Epidermal melanocyte (primary cell): ENCODE data around the gene RAD1.

ENCODE experiments used
- DNase-seq: peaks from one replicate; pipeline ENCODE4 v3.0.0; 2011; ENCODE audit warnings: low spot score; ENCODE audit not compliant: insufficient read length

Gene RAD1

DNA sequence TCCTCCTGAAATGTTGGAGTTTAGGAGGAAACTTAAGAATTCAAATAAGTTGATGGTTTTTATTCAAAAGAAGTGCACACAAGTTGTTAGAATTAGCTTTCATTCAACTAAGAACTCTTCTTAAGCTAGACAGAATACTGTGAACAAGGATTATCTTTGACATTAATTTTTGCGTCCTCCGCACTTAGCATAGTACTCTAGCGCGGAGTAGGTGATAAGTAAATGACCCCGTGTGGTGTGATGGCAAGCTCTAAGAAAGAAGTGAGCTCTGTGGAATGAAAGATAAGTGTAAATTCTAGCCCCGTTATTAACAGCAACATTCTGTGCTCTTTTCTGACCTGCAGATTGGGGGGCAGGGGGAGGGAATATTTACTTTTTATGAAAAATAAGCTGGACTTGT is 1.2 kb upstream of the RAD1 start:
- DNase-seq, result no peak

DNA sequence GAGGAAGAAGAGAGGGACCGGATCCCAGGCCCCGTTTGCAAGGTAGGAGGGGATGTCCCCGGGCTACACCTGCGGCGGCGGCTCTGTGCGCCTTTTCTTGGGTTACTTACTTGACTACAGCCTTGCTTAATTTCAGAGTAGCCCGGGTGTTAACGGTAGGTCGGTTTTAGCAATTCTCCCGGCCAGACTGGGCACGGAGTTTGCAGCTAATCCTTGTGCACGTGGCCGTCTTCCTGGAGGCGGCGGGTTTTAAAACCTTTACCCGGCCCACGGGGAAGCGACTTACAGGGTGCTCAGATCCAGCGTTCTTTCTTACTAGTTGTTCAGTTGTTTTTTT is 520 bp upstream of the RAD1 start:
- no peak for DNase-seq

DNA sequence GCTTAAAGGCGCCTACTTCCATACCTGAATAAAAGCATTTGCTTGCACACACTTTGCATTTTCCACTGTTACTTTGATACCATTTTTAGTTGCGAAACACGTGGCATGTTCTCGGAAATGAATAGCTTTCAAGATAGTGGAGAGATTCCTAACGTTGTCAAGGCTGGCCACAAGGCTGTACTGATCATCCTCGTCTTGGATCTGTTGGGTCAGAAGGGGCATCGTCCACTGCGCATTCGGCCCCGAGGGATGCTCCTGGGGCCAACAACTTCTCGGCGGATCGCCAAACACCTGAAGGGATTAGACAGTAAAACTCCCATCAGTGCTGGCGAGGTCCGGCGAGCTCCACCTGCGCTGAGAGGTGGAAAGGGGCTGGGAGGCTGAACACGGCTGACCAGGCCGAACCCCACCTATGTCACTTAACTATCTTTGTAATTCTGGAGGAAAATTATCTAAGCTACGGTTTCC is 599 bp downstream of the RAD1 start:
- DNase-seq, result no peak

DNA sequence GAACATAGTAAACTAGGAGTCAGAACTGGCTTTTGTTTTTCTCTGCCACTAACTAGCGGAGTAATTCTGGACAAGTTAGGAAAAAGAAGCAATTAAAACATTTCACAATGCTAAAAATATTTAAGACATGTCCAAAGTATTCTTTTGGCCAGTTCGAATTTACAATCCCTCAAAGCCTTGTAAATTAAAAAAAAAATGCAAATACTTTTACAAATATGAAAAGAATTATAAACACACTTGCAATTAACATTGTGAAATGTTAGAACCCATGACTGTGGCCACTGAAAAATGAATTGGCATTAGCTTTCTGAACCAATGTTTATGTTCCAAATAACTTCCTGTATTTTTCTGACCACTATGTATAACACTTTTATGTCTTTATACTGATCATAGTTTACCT is 2.2 kb downstream of the RAD1 start:
- no peak for DNase-seq

DNA sequence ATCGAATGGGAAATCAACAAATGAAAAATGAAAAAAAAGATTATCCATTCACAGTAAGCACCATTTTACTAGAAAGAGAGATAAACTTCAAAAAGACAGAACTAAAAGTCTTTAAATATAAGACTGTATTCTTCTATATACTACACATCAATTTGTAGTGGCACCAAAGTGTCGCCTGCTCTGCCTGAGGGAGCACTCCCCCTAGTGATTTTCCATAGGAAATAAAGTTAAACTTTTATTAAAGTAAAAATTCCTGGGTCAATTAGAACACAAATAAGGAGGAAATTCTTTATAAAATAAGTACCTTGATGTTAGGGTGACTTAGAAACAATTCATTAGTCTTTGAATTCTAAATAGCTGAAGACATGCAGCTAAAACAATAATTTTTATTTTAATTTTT is 9.7 kb downstream of the RAD1 start:
- DNase-seq, result no peak

DNA sequence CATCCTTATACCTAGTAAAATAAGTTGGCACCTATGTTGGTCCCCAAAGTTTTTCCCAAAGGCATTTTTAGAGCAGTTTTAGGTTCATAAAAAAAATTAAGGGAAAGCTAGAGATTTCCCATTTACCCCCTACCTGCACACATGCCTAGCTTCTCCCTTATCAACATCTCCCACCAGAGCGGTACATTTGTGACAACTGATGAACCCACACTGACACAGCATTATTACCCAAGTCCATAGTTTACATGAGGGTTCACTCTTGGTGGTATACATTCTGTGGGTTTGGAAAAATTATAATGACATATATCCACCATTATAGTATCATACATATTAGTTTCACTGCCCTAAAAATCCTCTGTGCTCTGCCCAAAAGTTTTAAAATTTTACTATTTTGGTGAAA is 12.0 kb downstream of the RAD1 start:
- DNase-seq, result no peak

DNA sequence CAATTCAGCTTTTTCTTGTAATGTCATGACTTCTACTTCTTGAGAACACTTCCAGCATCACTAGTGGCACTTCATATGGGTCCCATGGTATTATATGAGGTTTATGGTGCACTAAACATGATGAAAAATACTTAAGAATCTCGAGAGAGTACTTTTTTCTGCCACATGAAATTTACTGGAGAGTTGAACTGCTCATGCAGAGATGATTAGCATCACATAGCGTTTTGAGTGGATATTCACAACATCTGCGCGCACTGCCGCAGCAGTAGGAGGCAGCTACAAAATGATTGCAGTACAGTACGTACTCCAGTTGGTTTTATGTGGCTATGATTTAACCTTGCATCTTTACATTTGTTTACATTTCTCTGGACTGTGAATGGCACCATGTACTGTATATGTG is 14.7 kb downstream of the RAD1 start:
- no peak for DNase-seq

DNA sequence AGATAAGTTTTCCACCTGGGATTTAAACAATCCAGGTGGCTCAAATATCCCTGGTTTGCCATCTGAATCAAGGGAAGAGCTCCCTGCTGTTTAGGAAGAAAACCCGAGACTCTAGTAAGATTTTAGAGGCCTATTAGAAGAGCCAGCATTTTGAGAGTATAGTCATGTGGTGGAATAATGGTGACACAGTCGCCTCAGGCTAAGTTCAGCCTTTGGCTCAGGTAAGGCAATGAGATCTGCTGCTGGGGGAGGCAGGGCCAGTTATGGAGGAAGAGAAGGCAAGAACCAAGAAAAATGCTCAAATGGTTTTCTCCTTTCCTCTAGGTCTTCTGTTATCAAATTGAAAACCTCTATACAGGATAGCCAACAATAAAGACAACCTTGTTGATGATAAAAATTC is 16.2 kb downstream of the RAD1 start:
- no peak for DNase-seq

DNA sequence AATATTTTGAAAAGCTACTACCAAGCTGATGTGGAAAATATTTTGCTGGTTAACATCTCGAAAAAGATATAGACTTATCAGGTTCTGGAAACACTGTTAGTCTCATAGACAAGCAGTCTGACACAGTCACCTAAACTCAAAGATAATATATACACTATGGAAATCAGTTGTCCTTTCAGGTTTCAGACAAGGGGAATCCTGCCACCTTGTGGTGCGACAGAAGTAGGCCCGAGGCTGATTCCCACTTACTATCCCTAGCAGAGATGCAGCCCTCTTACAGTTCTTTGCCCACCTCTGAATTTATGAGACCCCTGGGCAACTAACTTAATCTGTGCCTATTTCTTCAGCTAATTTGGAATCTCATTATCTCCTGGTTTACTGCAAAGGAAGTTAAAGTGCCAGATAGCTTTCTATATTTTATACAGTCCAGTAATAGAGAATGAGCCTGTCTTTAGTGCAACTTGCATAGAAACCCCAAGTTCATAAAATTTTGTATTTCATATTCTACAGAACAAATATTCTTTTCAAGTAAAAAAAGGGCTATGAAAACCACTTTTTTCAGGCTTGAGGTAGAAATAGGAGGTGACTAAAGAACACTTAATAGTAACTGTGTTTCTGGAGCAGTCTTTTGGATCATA is 16.9 kb downstream of the RAD1 start:
- peak; percentile 55 for DNase-seq

DNA sequence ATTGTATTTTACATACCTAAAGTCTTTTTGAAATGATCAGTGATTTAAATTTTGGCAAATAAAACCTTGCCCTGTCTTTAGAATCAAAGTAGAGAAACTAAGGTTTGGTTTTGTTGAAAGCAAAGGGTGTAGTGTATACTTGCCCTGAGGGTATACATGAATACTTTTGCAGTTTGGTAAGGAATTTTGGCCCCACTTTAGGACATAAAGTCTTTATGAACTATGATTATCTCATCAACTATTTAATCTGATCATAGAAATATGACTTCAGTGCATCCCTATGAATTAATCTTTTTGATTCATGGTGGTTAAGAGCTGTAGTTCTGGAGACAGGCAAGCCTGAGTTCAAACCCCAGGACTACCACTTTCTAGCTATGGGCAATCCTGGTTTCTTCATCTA is 17.7 kb downstream of the RAD1 start:
- DNase-seq, result no peak

DNA sequence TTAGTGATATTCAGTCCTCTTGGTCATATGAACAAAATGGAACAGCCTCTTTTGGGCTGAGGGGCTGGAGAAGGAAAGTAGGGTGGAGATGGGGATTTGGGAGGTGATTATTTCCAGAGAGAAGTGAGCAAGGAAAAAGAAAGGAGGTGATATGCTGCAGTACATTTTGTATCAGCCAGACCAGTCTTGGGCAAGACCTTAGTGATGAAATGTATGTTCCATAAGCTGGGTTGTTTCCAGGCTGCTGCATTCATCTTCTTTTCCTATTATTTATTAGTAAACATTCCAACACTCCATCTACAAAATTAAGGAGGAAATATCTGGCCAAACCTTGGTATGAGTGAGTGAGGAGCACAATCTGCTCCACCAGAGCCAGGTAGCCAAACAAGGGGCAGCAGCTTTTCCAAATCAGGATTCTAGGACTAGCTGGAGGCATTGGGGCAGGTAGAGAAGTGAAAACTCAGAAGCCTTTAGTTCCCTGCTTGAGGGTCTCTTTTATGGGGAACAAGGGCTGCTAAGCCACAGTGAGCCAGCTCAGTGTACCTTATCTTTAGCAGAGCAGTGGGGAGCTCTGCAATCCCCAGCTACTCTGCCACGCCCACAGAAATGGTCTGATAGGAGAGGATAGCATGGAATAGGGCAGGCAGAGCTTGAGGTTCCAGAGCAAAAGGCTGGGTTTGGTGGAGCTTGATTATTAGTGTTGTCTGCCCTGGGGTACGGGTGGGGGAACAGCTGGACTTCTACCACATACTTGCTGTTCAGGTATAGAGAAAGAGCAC is 19.5 kb downstream of the RAD1 start:
- no peak for DNase-seq

DNA sequence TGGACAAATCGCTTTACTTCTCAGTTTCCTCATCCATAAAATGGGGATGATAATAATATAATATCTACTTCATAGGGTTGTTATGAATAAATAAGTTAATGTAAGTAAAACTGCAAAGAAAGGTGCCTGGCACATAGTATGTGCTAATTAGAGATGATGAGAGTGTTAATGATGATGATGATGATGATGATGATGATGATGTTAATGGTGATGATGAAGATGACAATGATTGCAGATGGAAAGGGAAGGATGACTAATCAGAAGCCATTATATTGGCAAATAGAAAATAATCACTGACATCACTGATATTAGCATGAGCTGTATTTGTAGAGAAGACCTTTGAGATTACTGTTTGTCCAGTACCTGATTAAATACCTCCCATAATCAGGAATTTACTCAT is 20.6 kb downstream of the RAD1 start:
- DNase-seq, result no peak

DNA sequence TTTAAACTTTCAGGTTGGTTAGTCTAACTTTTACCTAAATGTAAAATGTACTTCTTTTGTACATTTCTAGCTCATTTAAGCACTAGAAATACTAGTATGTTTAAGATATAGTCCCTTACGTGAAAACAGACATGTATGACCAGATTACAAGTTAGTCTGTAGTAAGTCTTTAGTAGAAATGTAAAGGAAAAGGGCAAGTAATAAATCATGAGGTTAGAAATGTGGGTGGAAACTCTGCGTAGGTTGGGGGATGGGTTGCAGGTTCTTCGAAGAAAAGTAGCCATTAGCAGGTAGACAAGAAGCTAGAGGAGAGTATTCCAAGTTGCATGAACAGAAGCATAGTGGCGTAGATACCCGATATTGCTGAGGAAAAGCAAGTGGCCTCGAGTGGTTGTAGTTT is 22.9 kb downstream of the RAD1 start:
- DNase-seq, result no peak

DNA sequence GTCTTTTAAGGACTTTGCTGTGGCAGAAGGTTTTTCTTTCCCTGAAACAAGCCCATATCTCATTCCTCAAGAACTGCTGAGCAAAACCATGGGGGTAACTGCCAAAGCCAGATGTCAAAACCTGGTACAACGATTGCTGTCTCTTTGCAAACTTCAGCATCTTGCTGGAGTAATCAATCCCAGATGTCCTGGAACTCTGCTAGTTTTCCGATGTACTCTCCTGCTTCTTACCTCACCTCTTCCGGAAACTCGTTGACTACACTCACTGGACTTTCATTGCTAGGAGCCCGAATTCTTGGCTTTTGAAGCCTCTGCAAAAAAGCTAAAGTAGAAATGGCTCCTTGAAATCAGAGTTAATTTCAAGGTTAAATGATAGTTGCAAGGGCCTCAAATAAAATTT is 23.3 kb downstream of the RAD1 start:
- no peak for DNase-seq

DNA sequence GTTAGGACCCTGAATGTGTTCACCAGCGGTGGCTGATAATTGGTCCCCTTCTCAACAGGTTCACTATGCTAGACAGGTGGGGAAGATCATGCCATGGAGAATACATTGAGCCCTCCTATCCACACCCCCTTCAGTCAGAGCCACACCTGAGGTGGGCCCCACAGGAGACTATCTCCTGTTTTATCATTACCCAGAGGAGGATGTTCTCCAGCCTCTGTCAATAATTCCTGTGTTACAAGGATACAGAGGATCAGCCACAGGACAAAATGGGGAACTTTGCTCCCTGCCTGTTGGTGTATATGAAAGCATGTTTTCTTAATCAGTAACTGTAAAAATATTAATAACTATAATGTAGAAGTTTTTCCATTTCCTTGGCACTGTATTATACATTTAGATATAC is 25.9 kb downstream of the RAD1 start:
- DNase-seq, result no peak

DNA sequence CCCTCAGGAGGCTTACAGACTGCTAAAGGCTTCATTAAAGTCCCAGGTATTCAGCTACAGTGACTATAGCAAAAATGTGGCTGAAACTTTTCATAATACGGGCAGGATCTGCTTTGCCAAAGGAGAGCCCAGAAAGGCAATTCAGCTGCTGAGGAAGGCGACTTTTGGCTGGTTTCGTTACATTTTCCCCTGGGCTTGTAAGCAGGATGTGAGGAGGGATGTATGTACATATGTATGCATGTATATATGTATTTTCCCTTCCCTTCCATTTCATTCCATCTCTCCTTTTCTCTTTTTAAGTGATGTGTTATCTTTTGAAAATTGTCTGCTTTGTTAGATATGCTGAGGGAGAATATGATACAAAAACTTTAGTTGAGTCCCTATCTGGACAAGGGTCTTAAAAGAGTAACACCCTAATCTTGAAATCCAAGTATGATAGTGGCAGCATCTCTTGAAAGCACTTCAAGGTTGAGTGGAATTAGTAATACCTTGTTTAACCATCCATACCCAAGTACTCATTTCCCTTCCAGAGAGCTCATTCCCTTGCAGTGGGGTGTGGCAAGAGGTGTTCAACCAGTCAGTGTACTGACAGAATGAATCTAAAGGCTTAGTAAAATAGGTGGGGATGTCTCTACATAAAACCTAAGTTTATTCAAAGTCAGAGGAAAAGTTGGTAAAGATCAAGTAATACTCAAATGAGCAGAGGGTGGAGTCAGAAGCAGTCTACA is 28.7 kb downstream of the RAD1 start:
- DNase-seq, result no peak

DNA sequence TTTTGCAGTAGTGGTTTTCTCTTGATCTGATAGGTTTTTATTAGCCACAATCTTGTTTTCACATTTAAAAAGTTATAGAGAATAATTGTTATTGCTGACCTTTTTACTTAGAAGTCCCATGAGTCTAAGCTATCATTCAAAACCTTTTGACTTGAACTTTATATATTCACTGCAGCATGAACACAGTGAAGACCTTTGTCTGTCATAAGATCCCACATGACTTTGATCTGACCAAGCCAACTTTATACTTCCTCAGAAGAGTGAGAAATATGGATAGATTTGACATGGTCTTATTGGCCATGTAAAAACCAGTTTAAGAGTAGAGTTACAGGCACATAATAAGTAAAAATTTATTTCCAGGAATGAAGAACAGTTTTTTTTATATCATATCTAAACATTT is 34.1 kb downstream of the RAD1 start:
- DNase-seq, result peak; percentile 46

DNA sequence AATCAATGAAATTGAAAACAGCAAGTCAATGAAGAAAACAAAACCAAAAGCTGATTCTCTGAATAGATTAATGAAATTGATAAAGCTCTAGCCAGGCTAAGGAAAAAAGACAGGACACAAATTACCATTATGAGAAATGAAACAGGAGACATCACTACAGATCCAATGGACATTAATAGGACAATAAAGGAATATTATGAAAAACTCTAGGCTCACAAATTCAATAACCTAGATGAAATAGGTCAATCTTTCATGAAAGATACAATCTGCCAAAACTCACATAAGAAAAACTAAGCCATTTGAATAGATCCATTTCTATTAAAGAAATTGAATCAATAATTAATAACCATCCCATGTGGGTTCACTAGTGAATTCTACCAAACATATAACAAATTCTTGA is 39.0 kb downstream of the RAD1 start:
- DNase-seq, result no peak

DNA sequence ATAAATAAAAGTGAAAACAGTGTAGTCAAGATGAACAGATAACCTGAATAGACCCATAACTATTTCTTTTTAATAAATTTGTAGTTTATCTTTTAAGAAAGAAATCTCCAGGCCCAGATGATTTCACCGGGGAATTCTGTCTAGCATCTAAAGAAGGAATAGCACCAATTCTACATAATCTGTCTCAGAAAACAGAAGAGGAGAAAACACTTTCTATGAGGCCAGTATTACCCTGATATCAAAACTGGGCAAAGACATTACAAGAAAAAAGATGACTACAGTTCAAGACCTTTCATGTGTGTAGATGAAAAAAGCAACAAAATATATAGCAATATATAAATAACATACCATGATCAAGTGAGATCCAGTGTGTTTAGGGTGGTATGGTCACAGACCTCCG is 44.9 kb downstream of the RAD1 start:
- no peak for DNase-seq

DNA sequence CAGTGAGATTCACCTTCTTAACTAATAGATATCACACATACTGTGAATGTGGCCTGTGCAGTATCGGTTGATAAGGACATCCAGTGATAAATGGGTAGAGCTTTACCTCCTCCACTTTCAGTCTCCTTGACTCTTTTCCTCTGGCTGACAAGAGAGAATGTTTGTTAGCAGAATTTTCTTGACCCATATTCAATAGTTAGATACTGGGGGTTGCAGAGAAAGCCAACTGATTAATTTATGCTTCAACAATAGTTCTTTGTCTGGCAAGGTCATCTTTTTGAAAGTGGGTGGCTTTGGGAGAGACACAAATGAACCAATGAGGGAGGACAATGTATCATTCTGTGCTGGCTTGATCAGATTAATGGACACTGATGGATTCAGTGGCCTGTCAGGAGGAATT is 46.0 kb downstream of the RAD1 start:
- DNase-seq, result no peak

DNA sequence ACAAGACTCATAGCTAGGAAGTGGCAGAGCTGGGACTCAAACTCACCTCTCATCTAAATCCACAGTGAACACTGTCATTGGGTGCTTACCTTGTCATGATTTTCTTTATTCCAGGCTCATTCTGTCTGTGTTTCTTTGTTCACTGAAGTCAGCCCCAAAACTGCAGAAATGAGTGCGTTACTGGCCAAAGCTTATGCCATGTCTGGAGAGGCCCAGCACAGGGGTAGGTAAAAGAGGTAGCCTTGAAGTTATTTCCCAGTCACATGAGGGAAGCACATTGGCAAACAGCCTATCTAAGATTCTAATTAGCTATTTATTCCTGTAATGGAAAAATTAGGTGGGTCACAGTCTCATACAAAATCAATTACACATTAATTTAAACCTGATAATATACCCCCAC is 46.5 kb downstream of the RAD1 start:
- no peak for DNase-seq

DNA sequence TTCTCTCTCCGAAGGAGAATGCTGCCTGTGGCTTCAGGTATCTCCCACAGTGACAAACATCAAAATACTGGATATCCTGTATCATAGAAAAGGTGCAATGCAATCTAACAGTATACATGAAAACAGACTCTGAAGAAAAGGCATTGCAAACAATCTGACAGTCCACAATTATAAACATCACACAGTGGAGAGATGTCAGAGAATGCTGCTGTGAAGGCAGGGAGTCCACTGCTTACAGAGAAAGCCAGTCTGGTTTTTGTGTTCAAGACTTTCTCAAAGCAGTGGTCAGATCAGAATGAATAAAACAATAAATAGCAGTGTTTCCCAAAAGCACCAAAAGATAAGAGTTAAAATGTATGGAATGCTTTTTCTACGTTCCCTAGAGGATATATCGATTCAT is 47.6 kb downstream of the RAD1 start:
- no peak for DNase-seq

DNA sequence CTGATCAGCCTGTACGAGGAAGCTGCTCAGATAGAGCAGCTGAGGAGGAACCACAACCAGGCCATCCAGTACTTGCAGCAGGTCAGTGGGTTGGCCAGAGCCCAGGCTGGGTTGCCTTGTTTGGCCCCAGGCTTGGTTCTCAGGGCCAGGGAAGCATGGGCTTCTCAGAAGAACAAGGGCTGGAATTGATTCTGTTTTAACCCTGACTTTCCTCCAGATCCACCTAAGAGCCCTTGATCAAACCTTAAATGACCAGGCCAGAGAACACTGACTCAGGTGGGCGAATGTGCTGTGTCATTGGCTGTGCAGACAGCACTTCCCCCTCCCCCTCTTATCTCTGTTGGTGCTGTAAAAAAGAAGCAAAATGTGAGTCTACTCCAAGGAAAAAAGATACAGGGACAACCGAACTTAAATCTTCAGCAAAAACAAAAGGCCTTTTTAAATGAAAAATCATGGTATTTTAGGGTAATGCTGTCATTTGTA is 48.3 kb downstream of the RAD1 start:
- DNase-seq, result no peak
